GM23248 (cell line): ENCODE results near the gene TUSC2. TPM values are rescaled to one million over a fixed set of nuclear protein-coding genes. Genes with fewer than 3 reads are reported as not detected.

Source experiments
- DNase-seq: peaks from one replicate; pipeline ENCODE4 v3.0.0-alpha.2; 2015
- H2AFZ ChIP-seq: fragments of 200-600 bp; sonication (generic); 2 replicates; pipeline ENCODE4 v1.6.1; 2016; ENCODE audit warnings: antibody characterized with exemption
- H3F3A ChIP-seq: fragments of 200-600 bp; sonication (generic); 2 replicates; pipeline ENCODE4 v1.6.1; 2016; ENCODE audit warnings: mild to moderate bottlenecking, antibody characterized with exemption, mixed run types; ENCODE audit not compliant: insufficient read depth
- H3K27ac ChIP-seq: fragments of 200-600 bp; sonication (generic); 2 replicates; pipeline ENCODE4 v1.5.1; 2016; ENCODE audit warnings: mild to moderate bottlenecking
- H3K27me3 ChIP-seq: fragments of 200-600 bp; sonication (generic); replicated peaks from 2 replicates; pipeline ENCODE4 v1.6.1; 2016; ENCODE audit warnings: mild to moderate bottlenecking; ENCODE audit not compliant: insufficient read depth
- H3K36me3 ChIP-seq: fragments of 200-600 bp; sonication (generic); 2 replicates; pipeline ENCODE4 v1.6.1; 2016; ENCODE audit warnings: low read depth, mild to moderate bottlenecking
- H3K4me1 ChIP-seq: fragments of 200-600 bp; sonication (generic); 2 replicates; pipeline ENCODE4 v1.6.1; 2016; ENCODE audit warnings: mild to moderate bottlenecking; ENCODE audit not compliant: insufficient read depth
- H3K4me2 ChIP-seq: fragments of 200-600 bp; sonication (generic); one replicate; pipeline ENCODE4 v1.6.1; 2016; ENCODE audit warnings: mild to moderate bottlenecking; ENCODE audit not compliant: unreplicated experiment
- H3K4me3 ChIP-seq: fragments of 200-600 bp; sonication (generic); 2 replicates; pipeline ENCODE4 v1.5.1; 2016; ENCODE audit warnings: mild to moderate bottlenecking
- H3K79me2 ChIP-seq: fragments of 200-600 bp; sonication (generic); 2 replicates; pipeline ENCODE4 v1.6.1; 2016; ENCODE audit warnings: mild to moderate bottlenecking; ENCODE audit not compliant: insufficient read depth
- H3K9ac ChIP-seq: fragments of 200-600 bp; sonication (generic); 2 replicates; pipeline ENCODE4 v1.6.1; 2016; ENCODE audit warnings: mild to moderate bottlenecking
- H3K9me2 ChIP-seq: fragments of 200-600 bp; sonication (generic); 2 replicates; pipeline ENCODE4 v1.6.1; 2016; ENCODE audit warnings: mixed run types, mild to moderate bottlenecking, moderate library complexity; ENCODE audit not compliant: insufficient read depth
- H3K9me3 ChIP-seq: fragments of 200-600 bp; sonication (generic); one replicate; pipeline ENCODE4 v1.6.1; 2017; ENCODE audit warnings: low read depth
- H4K20me1 ChIP-seq: fragments of 200-600 bp; sonication (generic); 2 replicates; pipeline ENCODE4 v1.6.0; 2016; ENCODE audit not compliant: insufficient read depth
- EZH2 ChIP-seq: fragments of 200-600 bp; sonication (generic); IDR thresholded peaks from 2 replicates; pipeline ENCODE4 v1.6.1; 2018; ENCODE audit warnings: antibody characterized with exemption, mild to moderate bottlenecking; ENCODE audit not compliant: insufficient read depth, poor library complexity, severe bottlenecking
- EZH2phosphoT487 ChIP-seq: fragments of 200-600 bp; sonication (generic); IDR thresholded peaks from 2 replicates; pipeline ENCODE4 v1.6.1; 2018; ENCODE audit warnings: antibody characterized with exemption, moderate library complexity, mild to moderate bottlenecking, low read depth; ENCODE audit not compliant: insufficient read depth
- WGBS, 2 experiments: methylation state at CpG; one replicate each; pipeline ENCODE4 v1.1.6; 2015 to 2017; ENCODE audit warnings: low lambda C conversion rate in 2 of 2, low coverage in 1 of 2; ENCODE audit errors: missing lambda C conversion rate in 2 of 2; 5-methylcytosine and 5-hydroxymethylcytosine counted together
- in situ Hi-C: fragments of 300-500 bp; cut with MboI; formaldehyde crosslinking; loops from 2 replicates; pipeline ENCODE4 v1.15.0; 2020
- polyA plus RNA-seq: library from polyadenylated mRNA; unstranded; fragments of >200 nt; fragmentation: Nextera tagmentation; extraction: Ambion mirVana; gene quantifications from 2 replicates; pipeline ENCODE4 v1.2.1, GENCODE V29; 2016
- total RNA-seq: library from RNA; depleted of rRNA; stranded (reverse); fragments of >200 nt; shearing (Covaris generic); gene quantifications from 2 replicates; pipeline ENCODE4 v1.2.3, GENCODE V29; 2014

The TUSC2 gene
- total and polyA plus RNA-seq, 2 experiments from 2014 or later: 32.5 to 46.5 TPM

DNA sequence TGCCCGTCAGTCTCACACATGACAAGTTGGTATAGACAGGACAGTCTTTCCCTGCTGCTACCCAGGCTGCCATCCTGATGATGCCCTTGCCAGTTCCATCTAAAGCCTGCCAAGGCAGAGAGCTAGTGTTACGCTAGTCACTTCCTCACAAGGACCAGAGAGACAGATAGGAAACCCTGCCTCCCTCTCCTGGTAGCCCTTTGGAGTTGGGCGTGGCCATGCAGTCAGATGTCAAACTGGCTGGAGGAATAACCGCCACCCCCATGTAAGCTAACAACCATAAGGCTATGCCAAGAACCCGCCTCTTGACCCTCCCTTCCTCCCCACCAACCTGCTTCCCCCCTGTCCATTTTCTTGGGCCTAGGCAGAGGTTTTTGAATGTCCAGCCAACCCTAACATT is 28.5 kb upstream of the TUSC2 start:
- peak overlapping the region; percentile 75 for H3K4me3 ChIP-seq
- DNase-seq: peak; percentile 65
- peaks cover 10% of the 10 kb centered on the region; the same call in 1 of the 2 replicates for H4K20me1 ChIP-seq
- peaks cover 7% of the 10 kb centered on the region; the same call in 1 of the 2 replicates for H3K36me3 ChIP-seq
- TF ChIP-seq EZH2phosphoT487 (no peak), EZH2 (no peak)
- H3K4me1 ChIP-seq: peaks cover 30% of the 10 kb centered on the region
- 22 to 38% methylated on average over 4 to 5 of the region's 5 CpGs for WGBS, 2 experiments
- H3F3A ChIP-seq: peaks cover 14% of the 10 kb centered on the region; the same call in 1 of the 2 replicates
- H3K4me2 ChIP-seq: peak overlapping the region; percentile 98
- no peaks in the 10 kb centered on the region for H3K9me2 ChIP-seq
- H2AFZ ChIP-seq: no peak overlapping the region
- peaks cover 76% of the 10 kb centered on the region for H3K79me2 ChIP-seq
- H3K27ac ChIP-seq: no peak overlapping the region
- peak overlapping the region; percentile 89; the same call in 1 of the 2 replicates for H3K9ac ChIP-seq
- in situ Hi-C loops: no loop called here
- H3K27me3 ChIP-seq: no peaks in the 10 kb centered on the region
- H3K9me3 ChIP-seq: no peaks in the 10 kb centered on the region

GRCh38 chr3:50355829-50356552 is 28.0 kb upstream of the TUSC2 start:
- Histone ChIP-seq H3F3A (peaks cover 14% of the 10 kb centered on the region; the same call in 1 of the 2 replicates), H3K9me3 (no peaks in the 10 kb centered on the region), H3K36me3 (peaks cover 7% of the 10 kb centered on the region; the same call in 1 of the 2 replicates), H3K79me2 (peaks cover 82% of the 10 kb centered on the region), H4K20me1 (peaks cover 10% of the 10 kb centered on the region; the same call in 1 of the 2 replicates), H3K4me3 (peak overlapping the region; percentile 75), H3K4me1 (peaks cover 35% of the 10 kb centered on the region), H3K9me2 (no peaks in the 10 kb centered on the region), H2AFZ (no peak overlapping the region), H3K27ac (no peak overlapping the region), H3K4me2 (peak overlapping the region; percentile 98), H3K9ac (peak overlapping the region; percentile 89; the same call in 1 of the 2 replicates), H3K27me3 (no peaks in the 10 kb centered on the region)
- WGBS, 2 experiments: 68 to 74% methylated on average over 5 of the region's 5 CpGs
- DNase-seq: peak; percentile 13
- TF ChIP-seq EZH2phosphoT487: no peak
- no peak for TF ChIP-seq EZH2
- in situ Hi-C loops: no loop called here

DNA sequence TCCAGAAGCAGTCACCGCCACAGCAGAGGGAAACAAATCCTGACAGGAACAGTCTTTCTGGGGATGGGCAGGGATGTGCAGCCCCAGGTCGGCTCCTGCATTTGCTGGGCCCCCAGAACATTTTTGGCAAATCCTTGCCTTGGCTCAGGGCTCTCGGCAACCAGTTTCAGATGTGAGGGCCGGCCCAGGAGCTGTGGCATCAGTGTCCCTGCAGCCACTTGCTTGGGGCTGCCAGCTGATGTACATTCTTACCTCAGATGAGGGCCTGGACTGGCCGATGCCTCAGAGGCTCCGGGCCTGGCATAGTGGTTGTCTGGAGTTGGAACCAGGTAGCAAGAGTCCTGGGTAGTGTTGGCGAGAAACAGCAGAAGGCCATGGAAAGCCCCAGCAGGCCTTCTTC is 26.8 kb upstream of the TUSC2 start:
- Histone ChIP-seq H3F3A (peaks cover 14% of the 10 kb centered on the region; the same call in 1 of the 2 replicates), H4K20me1 (peaks cover 10% of the 10 kb centered on the region; the same call in 1 of the 2 replicates), H3K9me3 (no peaks in the 10 kb centered on the region), H3K4me1 (peaks cover 38% of the 10 kb centered on the region), H3K36me3 (peaks cover 7% of the 10 kb centered on the region; the same call in 1 of the 2 replicates), H3K27me3 (no peaks in the 10 kb centered on the region), H3K27ac (no peak overlapping the region), H3K79me2 (peaks cover 88% of the 10 kb centered on the region), H2AFZ (no peak overlapping the region), H3K9ac (no peak overlapping the region), H3K4me2 (no peak overlapping the region), H3K9me2 (no peaks in the 10 kb centered on the region), H3K4me3 (no peak overlapping the region)
- no peak for DNase-seq
- in situ Hi-C loops: no loop called here
- TF ChIP-seq EZH2: no peak
- TF ChIP-seq EZH2phosphoT487: no peak
- 61 to 64% methylated on average over 7 of the region's 7 CpGs for WGBS, 2 experiments

DNA sequence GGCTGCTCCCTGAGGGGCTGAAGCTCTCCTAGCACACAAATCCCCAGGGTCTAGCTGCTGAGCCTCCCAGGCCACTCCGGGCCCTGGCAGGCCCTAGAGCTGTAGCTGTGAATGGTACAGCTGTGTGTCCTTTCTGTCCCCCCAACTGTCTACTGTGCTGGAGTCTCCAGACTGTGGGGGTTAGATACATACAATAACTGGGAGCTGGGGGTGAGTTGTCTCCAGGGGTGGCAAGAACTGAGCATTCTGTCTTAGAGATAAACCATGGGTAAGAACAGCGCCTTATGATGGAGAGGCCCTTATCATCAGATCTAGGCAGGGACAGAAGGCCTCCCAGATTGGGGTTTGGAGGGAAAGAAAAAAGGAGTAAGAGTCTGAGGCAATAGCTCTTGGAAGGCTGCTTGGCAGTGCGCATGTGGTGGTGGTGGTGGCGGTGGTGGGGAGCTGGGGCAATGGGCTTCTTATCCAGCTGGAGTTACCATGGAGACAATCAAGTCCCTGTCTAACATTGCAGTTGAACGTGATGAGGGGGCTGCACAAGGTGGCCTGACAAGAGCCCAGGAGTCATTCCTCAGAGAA is 26.3 kb upstream of the TUSC2 start:
- no peak overlapping the region for H3K4me2 ChIP-seq
- peaks cover 14% of the 10 kb centered on the region; the same call in 1 of the 2 replicates for H3F3A ChIP-seq
- no peaks in the 10 kb centered on the region for H3K9me2 ChIP-seq
- no peak overlapping the region for H3K9ac ChIP-seq
- H4K20me1 ChIP-seq: peaks cover 10% of the 10 kb centered on the region; the same call in 1 of the 2 replicates
- in situ Hi-C loops: no loop called here
- TF ChIP-seq EZH2 (no peak), EZH2phosphoT487 (no peak)
- peaks cover 7% of the 10 kb centered on the region; the same call in 1 of the 2 replicates for H3K36me3 ChIP-seq
- DNase-seq: no peak
- peaks cover 42% of the 10 kb centered on the region for H3K4me1 ChIP-seq
- H3K9me3 ChIP-seq: no peaks in the 10 kb centered on the region
- H3K4me3 ChIP-seq: no peak overlapping the region
- no peak overlapping the region for H3K27ac ChIP-seq
- peaks cover 93% of the 10 kb centered on the region for H3K79me2 ChIP-seq
- H2AFZ ChIP-seq: no peak overlapping the region
- H3K27me3 ChIP-seq: no peaks in the 10 kb centered on the region
- 69 to 71% methylated on average over 5 of the region's 5 CpGs for WGBS, 2 experiments
